ENCODE results near the gene ARL5A. TPM values are rescaled to one million over a fixed set of nuclear protein-coding genes. Genes with fewer than 3 reads are reported as not detected.

Gene ARL5A
- total RNA-seq, 1 donor from 2014 or later = 129 TPM

- Histone ChIP-seq H3K27ac (peak overlapping the region; percentile 78), H3K4me3 (no peak overlapping the region), H3K27me3 (no peaks in the 10 kb centered on the region), H3K9me3 (ENCODE audit: low read depth) (no peaks in the 10 kb centered on the region), H3F3A (ENCODE audit: low read depth) (peaks cover 16% of the 10 kb centered on the region), H2AFZ (replicated peaks) (no peak overlapping the region), H3K4me2 (peak overlapping the region; percentile 46), H3K4me1 (peaks cover 21% of the 10 kb centered on the region), H4K20me1 (ENCODE audit: low read depth) (no peaks in the 10 kb centered on the region), H3K79me2 (ENCODE audit: low read depth) (no peaks in the 10 kb centered on the region), H3K36me3 (no peaks in the 10 kb centered on the region), H3K9ac (no peak overlapping the region)
- peak; percentile 87 for DNase-seq (ENCODE audit: low spot score)
- no peaks in the 10 kb centered on the region for H3K27me3 Mint-ChIP-seq (ENCODE audit: insufficient read depth, low read depth)
- no peak overlapping the region for H3K4me3 Mint-ChIP-seq
- no peaks in the 10 kb centered on the region for H3K9me3 Mint-ChIP-seq
- TF ChIP-seq EZH2 (IDR thresholded peaks at IDR 0.05) (no peak), CTCF (IDR thresholded peaks at IDR 0.05) (no peak), EZH2phosphoT487 (IDR thresholded peaks at IDR 0.05) (no peak)
- H3K36me3 Mint-ChIP-seq = peaks cover 4% of the 10 kb centered on the region
- peaks cover 16% of the 10 kb centered on the region for H3K4me1 Mint-ChIP-seq
- peak overlapping the region; percentile 8 for H3K27ac Mint-ChIP-seq
Observed at GRCh38 chr2:151760139-151760650, 68.0 kb downstream of the ARL5A start.

DNA sequence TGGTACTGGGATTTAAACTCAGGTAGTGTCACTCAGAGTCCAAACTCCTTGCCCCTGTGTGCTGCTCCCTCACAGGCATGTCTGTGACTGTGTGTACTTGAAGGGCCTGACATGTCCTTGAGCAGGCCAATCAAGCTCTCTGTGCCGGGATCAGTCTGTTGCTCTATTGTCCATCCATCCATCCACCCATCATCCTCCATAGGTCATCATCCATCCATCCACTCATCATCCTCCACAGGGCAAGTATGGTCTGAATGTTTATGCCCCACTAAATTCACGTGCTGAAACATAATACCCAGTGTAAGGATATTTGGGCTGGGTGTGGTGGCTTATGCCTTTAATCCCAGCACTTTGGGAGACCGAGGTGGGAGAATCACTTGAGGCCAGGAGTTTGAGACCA, 69.5 kb downstream of the ARL5A start:
- H3K27me3 ChIP-seq = no peaks in the 10 kb centered on the region
- H2AFZ ChIP-seq (replicated peaks) = no peak overlapping the region
- Mint-ChIP-seq H3K27me3 (ENCODE audit: insufficient read depth, low read depth) (no peaks in the 10 kb centered on the region), H3K9me3 (no peaks in the 10 kb centered on the region), H3K4me1 (peaks cover 17% of the 10 kb centered on the region), H3K4me3 (no peak overlapping the region), H3K36me3 (peaks cover 2% of the 10 kb centered on the region), H3K27ac (peak overlapping the region; percentile 12)
- no peak overlapping the region for H3K4me3 ChIP-seq
- no peak for DNase-seq (ENCODE audit: low spot score)
- no peaks in the 10 kb centered on the region for H3K36me3 ChIP-seq
- H3K9me3 ChIP-seq (ENCODE audit: low read depth) = no peaks in the 10 kb centered on the region
- H3K9ac ChIP-seq = no peak overlapping the region
- no peak overlapping the region for H3K4me2 ChIP-seq
- H4K20me1 ChIP-seq (ENCODE audit: low read depth) = no peaks in the 10 kb centered on the region
- H3F3A ChIP-seq (ENCODE audit: low read depth) = peaks cover 16% of the 10 kb centered on the region
- no peaks in the 10 kb centered on the region for H3K79me2 ChIP-seq (ENCODE audit: low read depth)
- H3K4me1 ChIP-seq = peaks cover 21% of the 10 kb centered on the region
- H3K27ac ChIP-seq = no peak overlapping the region
- TF ChIP-seq EZH2phosphoT487 (IDR thresholded peaks at IDR 0.05) (no peak), EZH2 (IDR thresholded peaks at IDR 0.05) (no peak), CTCF (IDR thresholded peaks at IDR 0.05) (no peak)

GRCh38 chr2:151757861-151758260, 70.4 kb downstream of the ARL5A start:
- no peak for DNase-seq (ENCODE audit: low spot score)
- no peak overlapping the region for H3K27ac Mint-ChIP-seq
- Histone ChIP-seq H2AFZ (replicated peaks) (no peak overlapping the region), H3K4me2 (no peak overlapping the region), H3K4me1 (peaks cover 21% of the 10 kb centered on the region), H3K27me3 (no peaks in the 10 kb centered on the region), H3F3A (ENCODE audit: low read depth) (peaks cover 16% of the 10 kb centered on the region), H3K79me2 (ENCODE audit: low read depth) (no peaks in the 10 kb centered on the region), H3K27ac (no peak overlapping the region), H3K9me3 (ENCODE audit: low read depth) (no peaks in the 10 kb centered on the region), H3K36me3 (no peaks in the 10 kb centered on the region), H3K4me3 (no peak overlapping the region), H3K9ac (no peak overlapping the region), H4K20me1 (ENCODE audit: low read depth) (no peaks in the 10 kb centered on the region)
- TF ChIP-seq EZH2 (IDR thresholded peaks at IDR 0.05) (no peak), EZH2phosphoT487 (IDR thresholded peaks at IDR 0.05) (no peak), CTCF (IDR thresholded peaks at IDR 0.05) (no peak)
- no peaks in the 10 kb centered on the region for H3K9me3 Mint-ChIP-seq
- no peak overlapping the region for H3K4me3 Mint-ChIP-seq
- H3K27me3 Mint-ChIP-seq (ENCODE audit: insufficient read depth, low read depth) = no peaks in the 10 kb centered on the region
- peaks cover 17% of the 10 kb centered on the region for H3K4me1 Mint-ChIP-seq
- H3K36me3 Mint-ChIP-seq = peaks cover 2% of the 10 kb centered on the region

Data from neural progenitor cell (in vitro differentiated cells).